ENCODE measurements around the gene TSHR.
"Not testable (repeated sequence)": the region's sequence is repeated elsewhere in the genome, so short reads cannot be mapped to it uniquely, and the experiment has no call there.

DNA sequence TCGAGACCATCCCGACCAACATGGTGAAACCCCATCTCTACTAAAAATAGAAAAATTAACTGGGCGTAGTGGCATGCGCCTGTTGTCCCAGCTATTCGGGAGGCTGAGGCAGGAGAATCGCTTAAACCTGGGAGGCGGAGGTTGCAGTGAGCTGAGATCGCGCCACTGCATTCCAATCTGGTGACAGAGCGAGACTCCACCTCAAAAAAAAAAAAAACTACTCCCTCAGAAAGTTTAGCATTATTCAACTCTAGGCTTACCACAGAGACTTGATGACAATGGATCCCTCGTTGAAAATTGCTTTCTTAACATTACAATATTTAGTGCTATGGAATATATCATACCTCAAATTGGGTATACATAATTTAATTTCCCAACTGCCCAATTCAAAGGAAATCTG is 43.4 kb upstream of the TSHR start:
- not testable (repeated sequence) for TF ChIP-seq CTCF, EZH2, EZH2phosphoT487 (IDR thresholded peaks at IDR 0.05)
